DMS 273 (cell line): Measurements from ENCODE around the gene HADH.
A peak's percentile ranks its signal among the peaks of the same experiment; 100 is the strongest.
"Not testable (repeated sequence)": the region's sequence is repeated elsewhere in the genome, so short reads cannot be mapped to it uniquely, and the experiment has no call there.

Experiments used
- DNase-seq: peaks from one replicate; lab custom pipeline; 2025; ENCODE audit not compliant: unreplicated experiment; lab: John Stamatoyannopoulos, UW

Gene HADH

GRCh38 chr4:107989537-107990386, at the start of gene HADH:
Gene HADH (plus strand): TSS chr4:107989889. CDS start chr4:107989933, 44 bp downstream.
- peak; percentile 95 for DNase-seq

DNA sequence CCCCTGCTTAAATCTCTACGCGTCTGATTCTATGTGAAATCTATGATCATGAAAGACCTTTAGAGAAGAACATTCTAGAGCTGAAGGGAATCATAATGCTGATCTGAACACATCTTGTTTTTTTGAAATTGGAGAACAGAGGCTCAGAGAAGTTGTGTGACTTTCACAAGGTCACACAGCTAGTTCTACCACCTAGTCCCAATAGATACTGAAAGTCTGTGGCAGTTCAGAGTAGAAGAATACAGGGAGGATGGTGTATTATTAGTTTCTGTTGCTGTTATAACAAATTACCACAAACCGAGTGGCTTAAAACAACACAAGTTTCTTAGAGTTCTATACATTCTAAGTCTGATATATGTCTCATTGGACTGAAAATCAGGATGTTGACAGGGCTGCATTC, 43.9 kb upstream of the HADH start:
- no peak for DNase-seq

DNA sequence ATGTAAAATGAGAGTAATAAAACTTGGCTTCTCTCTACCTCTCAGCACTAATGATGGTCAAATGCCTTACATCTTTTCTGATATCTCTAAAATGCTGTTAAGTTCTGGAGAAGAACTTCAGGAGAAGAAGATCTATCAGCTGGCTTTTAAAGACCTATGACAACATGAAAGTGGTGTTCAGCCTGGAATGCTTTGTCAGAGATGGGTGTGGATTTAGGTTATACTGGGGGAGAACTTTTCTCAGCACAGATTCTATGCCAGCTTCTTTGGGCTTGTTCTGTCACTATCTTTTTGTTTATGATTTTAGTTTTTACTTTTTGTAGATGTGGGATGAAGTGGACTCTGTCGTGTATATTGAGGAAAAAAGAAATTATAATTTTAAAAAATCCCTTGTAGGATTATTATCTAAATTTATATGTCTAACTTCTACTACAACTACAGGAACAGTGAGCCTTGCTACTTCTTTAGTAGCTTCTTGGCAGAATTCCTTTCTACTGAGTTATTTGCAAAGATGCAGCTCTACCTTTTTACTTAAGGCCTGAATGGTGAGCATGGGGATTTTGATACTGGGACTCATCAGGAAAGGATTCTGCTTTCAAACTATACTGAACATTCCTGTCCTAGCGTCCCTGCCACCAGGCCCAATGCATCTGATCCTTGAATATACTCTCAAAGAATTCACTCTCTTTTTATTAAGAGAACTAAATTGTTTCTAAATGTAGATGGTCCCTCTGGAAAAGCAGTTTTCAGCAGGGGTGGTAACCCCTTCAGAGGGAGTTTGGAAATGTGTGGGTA, 38.7 kb upstream of the HADH start:
- DNase-seq = no peak

GRCh38 chr4:107951551-107951950, 38.1 kb upstream of the HADH start:
- no peak for DNase-seq

- DNase-seq = no peak
These were observed 33.7 kb upstream of the HADH start for GRCh38 chr4:107956011-107956410.

DNA sequence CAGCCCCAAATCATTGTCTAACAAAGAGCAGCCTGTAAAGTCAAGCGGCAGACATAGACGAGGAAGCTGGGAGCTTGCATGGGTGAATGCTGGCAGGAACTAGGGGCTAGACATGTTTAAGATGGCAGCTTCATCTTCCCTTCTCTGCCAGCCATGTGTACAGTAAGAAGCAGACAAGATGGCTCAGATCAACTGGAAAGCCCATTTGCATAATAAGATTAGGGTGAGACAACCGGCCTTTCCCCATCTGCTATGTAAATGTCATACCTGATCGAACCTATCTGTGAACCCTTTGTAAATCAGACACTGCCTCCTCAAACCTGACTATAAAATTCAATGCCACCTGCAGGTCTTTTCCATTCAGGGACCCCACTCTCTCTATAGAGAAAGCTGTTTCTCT, 22.8 kb upstream of the HADH start:
- peak; percentile 35 for DNase-seq

DNA sequence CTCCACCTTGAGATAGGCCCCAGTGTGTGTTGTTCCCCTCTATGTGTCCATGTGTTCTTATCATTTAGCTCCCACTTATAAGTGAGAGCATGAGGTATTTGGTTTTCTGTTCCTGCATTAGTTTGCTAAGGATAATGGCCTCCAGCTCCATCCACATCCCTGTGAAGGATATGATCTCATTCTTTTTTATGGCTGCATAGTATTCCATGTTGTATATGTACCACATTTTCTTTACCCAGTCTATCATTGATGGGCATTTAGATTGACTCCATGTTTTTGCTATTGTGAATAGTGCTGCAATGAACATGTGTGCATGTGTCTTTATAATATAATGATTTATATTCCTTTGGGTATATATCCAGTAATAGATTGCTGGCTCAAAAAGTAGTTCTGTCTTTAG, 22.2 kb upstream of the HADH start:
- not testable (repeated sequence) for DNase-seq

- DNase-seq = not testable (repeated sequence)
These were observed 21.8 kb upstream of the HADH start for GRCh38 chr4:107967921-107968320.

- DNase-seq = no peak
These were observed 19.5 kb upstream of the HADH start for GRCh38 chr4:107970063-107970798.

DNA sequence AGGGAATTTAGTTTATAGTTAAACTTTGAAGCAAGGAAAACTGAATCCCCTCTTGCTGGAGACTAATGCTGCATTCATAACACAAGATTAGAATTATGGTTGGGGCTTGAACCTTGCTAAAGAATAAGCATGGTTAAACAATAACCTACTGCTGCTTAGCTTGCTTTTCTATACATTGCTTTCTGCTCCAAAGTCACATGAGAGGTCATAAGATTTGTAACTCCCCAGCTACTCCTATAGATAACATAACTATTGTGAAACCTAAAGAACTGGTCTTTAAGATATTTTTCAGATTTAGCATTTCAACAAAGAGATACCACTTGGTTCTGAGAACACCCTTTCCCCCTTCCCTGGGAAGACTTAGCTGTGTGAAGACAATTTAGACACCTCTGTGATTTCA, 17.1 kb upstream of the HADH start:
- DNase-seq = no peak

- no peak for DNase-seq
These were observed 15.2 kb upstream of the HADH start for GRCh38 chr4:107974523-107974922.

GRCh38 chr4:107977482-107977881, 12.2 kb upstream of the HADH start:
- no peak for DNase-seq

DNA sequence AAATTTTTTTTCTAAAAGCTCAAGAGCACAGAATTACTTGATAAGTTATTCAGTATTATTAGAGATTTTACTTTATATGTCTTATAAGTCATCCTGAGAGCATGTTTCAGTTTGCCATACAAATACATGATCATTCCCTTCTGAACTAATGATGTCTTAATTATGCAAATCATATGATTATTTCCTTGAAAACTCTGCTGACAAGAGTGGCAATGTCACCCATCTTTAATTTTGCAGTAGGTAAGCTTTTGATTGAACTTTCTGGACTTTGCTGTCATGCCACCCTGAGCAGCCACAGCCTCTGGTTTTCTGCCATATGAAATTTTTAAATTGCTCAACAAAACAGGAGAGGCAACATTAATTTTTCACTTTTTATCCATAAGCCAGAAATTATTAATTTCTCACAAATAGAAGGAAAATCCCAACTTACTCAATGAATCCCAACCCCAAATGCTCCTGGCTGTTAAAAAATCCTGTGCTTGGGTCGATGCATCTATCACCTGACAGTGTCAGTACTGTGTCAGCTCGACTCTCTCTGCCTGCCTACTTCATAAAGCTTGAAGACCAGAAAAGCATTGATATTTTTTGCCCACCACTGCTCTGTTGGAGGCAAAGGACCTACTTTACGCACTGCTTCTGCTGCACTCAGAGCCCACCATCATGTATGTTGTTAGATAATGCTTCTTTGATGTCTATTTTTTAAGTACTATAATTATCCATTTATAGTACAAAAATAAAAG, 11.6 kb upstream of the HADH start:
- DNase-seq = no peak

DNA sequence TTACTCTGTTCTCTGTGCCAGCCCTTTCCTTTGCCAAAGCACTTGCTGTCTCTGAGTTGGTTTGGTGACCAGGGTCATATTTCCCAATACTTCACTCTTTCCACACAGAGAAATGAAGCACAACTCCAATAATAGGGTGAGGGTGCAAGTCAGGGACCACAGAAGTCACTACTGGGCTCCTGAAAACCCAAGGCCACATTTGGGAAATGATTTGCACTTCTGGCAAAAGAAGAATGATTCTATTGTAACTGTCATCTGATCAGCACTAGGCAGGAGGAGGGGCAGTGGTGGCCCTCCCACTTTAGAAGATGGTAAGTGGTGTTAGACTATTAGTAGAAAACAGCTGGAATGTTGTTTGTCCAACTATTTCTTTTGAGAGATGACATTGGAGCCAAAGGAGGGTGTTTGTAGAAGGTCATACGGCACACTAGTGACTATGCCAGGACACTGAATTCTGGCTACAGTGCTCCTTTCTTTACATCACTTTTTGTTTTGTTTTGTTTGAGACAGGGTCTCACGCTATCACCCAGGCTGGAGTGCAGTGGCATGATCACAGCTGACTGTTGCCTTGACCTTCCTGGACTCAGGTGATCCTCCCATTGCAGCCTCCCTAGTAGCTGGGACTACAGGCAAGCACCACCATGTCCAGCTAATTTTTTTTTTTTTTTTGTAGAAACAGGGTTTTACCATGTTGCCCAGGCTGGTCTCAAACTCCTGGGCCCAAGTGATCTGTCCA, 10.8 kb upstream of the HADH start:
- DNase-seq = no peak

DNA sequence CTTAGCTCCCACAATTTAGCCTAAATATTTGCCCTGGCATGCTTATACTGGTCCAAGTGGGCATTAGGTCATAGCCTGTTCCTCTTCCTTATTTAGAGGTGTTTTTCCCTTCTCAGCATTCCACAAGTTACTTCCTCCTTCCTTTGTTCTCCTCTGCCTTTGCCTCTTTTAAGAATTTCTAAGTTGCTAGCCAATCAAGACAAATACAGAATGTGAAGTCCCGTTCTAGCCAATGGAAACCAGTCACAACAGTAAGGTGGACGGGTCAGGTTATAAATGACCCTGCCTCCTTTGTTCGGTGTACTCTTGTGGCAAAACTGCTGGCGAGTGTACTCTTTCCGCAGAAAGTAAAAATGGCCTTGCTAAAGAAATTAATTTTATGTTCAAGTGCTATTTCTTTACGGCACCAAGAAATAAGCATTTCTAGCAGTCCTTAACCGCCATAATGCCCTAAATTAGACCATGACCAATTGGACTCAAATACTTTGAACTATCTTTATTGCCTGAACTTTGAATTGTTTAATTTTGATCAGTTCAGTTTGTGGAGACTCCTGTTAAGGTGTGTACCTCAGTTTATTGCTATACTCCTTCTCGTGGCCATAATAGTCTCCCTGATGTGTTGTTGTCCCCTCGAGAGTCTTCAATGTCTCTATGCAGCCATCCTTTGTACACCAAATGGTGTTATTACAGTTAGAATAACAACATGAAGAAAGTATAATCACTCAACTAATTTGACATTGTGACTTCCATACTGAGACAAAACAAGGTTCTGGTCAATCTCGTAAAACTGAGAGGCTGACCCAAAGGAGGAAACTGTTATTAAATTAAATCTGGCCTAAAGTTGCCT, 1.6 kb upstream of the HADH start:
- no peak for DNase-seq

DNA sequence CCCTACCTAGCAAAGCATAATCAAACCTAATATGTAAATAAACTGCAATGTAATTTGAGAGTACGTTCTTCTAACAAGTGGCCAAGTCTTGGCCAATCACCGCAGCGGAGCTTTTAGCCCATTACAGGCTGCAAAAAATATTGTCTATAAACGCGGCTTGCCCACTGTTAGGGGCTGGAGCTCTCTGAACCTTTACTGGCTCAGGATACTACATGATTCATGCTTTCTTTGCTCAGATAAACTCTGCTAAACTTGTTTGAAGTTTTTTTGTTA, 990 bp upstream of the HADH start:
- DNase-seq = peak; percentile 13

DNA sequence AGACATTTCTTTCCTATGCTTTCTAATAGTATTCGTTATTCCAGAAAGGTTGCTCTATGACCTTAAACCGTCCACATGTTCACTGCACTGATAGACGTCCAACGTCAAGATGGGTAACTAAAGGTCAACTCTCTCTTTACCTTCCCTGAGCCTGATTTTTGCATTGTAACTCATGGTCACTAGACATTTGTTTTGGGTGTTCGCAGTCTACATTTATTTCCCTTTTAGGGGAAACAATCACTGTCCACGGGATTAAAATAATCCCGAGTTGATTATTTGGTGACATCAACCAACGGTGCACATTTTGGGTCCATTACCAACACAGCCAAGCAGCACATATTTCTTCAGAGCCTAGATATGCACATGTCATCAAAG, 540 bp upstream of the HADH start:
- DNase-seq = no peak

- DNase-seq = no peak
These were observed 2.4 kb downstream of the HADH start for GRCh38 chr4:107991945-107992630.

DNA sequence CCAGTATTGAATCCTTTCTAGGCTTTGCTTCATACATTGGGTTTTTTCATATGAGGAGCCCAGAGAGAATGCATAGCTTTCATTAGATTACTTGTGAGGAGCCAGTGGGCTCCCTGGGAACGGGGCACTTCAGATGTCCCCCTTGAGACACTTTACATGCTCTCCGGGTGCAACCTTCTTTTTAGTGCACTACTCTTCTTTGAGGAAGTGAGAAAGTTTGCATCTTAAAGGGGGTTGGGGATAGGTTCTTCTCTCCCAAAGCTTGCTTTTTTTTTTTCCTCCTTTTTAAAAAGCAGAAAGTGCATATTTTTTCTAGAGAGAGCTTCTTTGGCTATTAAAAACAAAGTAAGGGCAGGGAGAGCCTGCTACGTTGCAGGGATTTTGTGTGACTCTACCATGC, 4.3 kb downstream of the HADH start:
- no peak for DNase-seq
